Measurements from ENCODE around the gene CHD1L.

DNA sequence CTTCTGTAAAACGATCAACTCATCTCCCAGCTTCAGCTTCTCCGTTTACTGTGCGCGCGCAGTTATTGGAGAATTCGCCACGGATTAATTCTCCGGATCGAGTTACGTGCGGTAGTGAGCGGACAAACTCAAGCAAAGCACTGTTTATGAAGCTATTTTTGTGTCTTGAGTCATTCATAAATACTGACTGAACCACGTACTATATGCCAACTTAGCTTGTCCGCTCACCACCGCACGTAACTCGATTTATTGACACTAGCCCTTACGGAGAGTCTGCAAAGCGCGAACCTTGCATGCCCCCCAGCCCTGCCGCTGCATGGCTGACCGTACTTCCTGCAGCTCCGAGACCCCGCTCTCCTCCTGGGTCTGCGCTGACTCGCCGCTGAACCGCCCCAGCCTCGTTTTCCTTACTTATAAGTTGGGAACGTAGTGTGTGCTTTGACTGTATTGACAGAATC, 773 bp downstream of the CHD1L start:
- TF ChIP-seq EZH2 (IDR thresholded peaks at IDR 0.05; ENCODE audit: insufficient read depth, poor library complexity, severe bottlenecking) = no peak
- no peak for TF ChIP-seq EZH2phosphoT487 (IDR thresholded peaks at IDR 0.05; ENCODE audit: insufficient read depth, low read depth)
